Parathyroid adenoma (tissue), 2 donors: ENCODE results near the gene SEMA3F.
A peak's percentile ranks its signal among the peaks of the same experiment; 100 is the strongest.

Experiments used
- H2AFZ ChIP-seq: fragments of 300-600 bp; sonication (generic); one replicate; pipeline ENCODE4 v1.7.0; 2017; ENCODE audit warnings: antibody characterized with exemption, mild to moderate bottlenecking
- H3K27ac ChIP-seq: fragments of 300-600 bp; sonication (generic); one replicate; pipeline ENCODE4 v1.7.0; 2017
- H3K27me3 ChIP-seq: fragments of 300-600 bp; sonication (generic); one replicate; pipeline ENCODE4 v1.7.0; 2017; ENCODE audit warnings: low read length; ENCODE audit not compliant: control insufficient read depth, insufficient read depth
- H3K36me3 ChIP-seq: fragments of 300-600 bp; sonication (generic); one replicate; pipeline ENCODE4 v1.7.0; 2017; ENCODE audit warnings: low read length; ENCODE audit not compliant: control insufficient read depth, insufficient read depth
- H3K4me1 ChIP-seq: fragments of 300-600 bp; sonication (generic); one replicate; pipeline ENCODE4 v1.7.0; 2017; ENCODE audit warnings: control low read depth
- H3K4me2 ChIP-seq: fragments of 300-600 bp; sonication (generic); one replicate; pipeline ENCODE4 v1.7.0; 2017; ENCODE audit warnings: low read length
- H3K4me3 ChIP-seq: fragments of 300-600 bp; sonication (generic); one replicate; pipeline ENCODE4 v1.7.0; 2017; ENCODE audit warnings: low read depth, low read length
- H3K79me2 ChIP-seq: fragments of 300-600 bp; sonication (generic); one replicate; pipeline ENCODE4 v1.7.0; 2017; ENCODE audit warnings: control low read depth
- H3K9ac ChIP-seq: fragments of 300-600 bp; sonication (generic); one replicate; pipeline ENCODE4 v1.7.0; 2017; ENCODE audit warnings: mild to moderate bottlenecking
- H3K9me3 ChIP-seq: fragments of 300-600 bp; sonication (generic); one replicate; pipeline ENCODE4 v1.7.0; 2017; ENCODE audit warnings: low read length; ENCODE audit not compliant: control insufficient read depth
- TF ChIP-seq, protein P1 (sequence below): fragments of 300-600 bp; sonication (generic); IDR thresholded peaks from one replicate; pipeline ENCODE4 v1.7.0; 2017; ENCODE audit warnings: antibody characterized with exemption, mild to moderate bottlenecking
- donor health status: primary hyperparathyroidism.

SEMA3F gene

DNA sequence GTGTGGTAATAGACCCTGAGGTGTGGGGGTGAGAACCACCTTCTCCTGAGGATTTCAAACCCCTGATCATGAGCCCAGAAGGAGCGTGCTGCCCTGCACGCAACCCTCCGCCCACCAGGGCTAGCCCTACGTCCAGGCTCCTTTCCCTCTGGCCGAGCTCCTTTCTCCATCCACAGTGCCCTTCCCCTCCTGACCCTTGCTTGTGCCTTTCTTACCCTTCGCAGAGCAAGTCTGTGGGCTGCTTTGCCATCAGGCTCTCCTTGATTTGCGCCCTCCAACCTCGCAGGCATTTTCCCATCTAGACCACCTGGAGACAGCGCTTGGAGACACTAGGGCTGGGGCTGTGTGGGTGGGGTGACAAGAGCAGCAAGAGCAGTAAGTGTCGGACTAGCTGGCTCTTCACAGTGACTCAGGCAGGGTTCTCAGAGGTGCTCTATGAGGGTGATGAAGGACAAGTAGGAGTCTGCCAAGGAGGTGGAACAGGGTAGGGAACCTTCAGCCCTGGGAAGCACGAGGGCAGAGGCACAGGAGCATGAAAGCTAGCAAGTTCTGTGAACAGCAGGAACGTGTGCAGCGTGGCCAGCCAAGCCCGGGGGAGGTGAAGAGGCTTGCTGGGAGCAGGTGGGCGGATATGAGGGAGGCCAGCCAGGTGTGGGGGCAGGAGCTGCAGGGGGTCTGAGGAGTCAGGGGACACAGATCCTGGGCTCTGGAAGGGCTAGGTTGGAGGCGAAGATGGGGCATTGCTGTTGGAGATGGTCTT is 47.4 kb downstream of the SEMA3F start:
- no peaks in the 10 kb centered on the region for H3K79me2 ChIP-seq
- H3K9ac ChIP-seq, result no peak overlapping the region
- H3K27me3 ChIP-seq, result no peaks in the 10 kb centered on the region
- no peak overlapping the region for H2AFZ ChIP-seq
- H3K4me1 ChIP-seq, result no peaks in the 10 kb centered on the region
- TF ChIP-seq, protein P1, sequence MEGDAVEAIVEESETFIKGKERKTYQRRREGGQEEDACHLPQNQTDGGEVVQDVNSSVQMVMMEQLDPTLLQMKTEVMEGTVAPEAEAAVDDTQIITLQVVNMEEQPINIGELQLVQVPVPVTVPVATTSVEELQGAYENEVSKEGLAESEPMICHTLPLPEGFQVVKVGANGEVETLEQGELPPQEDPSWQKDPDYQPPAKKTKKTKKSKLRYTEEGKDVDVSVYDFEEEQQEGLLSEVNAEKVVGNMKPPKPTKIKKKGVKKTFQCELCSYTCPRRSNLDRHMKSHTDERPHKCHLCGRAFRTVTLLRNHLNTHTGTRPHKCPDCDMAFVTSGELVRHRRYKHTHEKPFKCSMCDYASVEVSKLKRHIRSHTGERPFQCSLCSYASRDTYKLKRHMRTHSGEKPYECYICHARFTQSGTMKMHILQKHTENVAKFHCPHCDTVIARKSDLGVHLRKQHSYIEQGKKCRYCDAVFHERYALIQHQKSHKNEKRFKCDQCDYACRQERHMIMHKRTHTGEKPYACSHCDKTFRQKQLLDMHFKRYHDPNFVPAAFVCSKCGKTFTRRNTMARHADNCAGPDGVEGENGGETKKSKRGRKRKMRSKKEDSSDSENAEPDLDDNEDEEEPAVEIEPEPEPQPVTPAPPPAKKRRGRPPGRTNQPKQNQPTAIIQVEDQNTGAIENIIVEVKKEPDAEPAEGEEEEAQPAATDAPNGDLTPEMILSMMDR, result no peak
- H3K4me3 ChIP-seq, result no peak overlapping the region
- no peaks in the 10 kb centered on the region for H3K36me3 ChIP-seq
- no peak overlapping the region for H3K4me2 ChIP-seq
- H3K27ac ChIP-seq, result no peak overlapping the region
- H3K9me3 ChIP-seq, result no peaks in the 10 kb centered on the region

DNA sequence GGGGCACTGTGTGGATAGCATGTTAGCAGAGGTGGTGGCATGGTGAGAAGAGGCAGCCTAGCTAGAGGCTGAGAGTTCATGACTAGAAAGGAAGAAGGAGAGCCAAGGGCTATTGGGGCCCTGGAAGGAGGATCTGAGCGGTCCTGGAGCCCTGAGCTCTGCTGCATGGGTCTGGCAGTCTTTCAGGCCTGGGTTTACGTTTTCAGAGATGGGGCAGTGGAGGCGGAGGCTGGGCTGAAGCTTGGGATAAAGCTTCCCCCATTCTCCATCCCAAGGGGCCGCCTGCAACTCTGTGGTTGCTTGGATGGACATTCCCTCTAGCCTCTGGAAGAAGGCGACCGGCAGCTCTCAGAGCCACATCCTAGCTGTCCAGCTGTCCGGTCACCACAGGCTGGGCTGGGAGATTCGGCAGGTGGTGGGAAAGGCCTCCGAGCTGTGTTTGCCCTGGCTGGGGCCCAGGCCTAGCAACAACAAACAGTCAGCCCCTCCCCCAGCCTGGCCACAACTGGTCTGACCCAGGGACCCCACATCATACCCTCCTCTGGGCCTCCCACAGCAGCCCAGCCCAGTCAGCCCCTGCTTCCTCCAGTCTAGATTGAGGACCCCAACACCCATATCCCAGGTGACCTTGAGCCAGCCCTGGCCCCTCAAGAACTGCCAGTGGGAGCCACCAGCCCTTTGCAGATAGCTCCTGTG is 48.1 kb downstream of the SEMA3F start:
- H3K4me1 ChIP-seq, result no peaks in the 10 kb centered on the region
- H3K9ac ChIP-seq, result no peak overlapping the region
- H3K27ac ChIP-seq, result no peak overlapping the region
- no peaks in the 10 kb centered on the region for H3K27me3 ChIP-seq
- H3K36me3 ChIP-seq, result no peaks in the 10 kb centered on the region
- H3K9me3 ChIP-seq, result no peaks in the 10 kb centered on the region
- no peaks in the 10 kb centered on the region for H3K79me2 ChIP-seq
- H2AFZ ChIP-seq, result no peak overlapping the region
- H3K4me2 ChIP-seq, result no peak overlapping the region
- H3K4me3 ChIP-seq, result no peak overlapping the region
- TF ChIP-seq, protein P1, result no peak

DNA sequence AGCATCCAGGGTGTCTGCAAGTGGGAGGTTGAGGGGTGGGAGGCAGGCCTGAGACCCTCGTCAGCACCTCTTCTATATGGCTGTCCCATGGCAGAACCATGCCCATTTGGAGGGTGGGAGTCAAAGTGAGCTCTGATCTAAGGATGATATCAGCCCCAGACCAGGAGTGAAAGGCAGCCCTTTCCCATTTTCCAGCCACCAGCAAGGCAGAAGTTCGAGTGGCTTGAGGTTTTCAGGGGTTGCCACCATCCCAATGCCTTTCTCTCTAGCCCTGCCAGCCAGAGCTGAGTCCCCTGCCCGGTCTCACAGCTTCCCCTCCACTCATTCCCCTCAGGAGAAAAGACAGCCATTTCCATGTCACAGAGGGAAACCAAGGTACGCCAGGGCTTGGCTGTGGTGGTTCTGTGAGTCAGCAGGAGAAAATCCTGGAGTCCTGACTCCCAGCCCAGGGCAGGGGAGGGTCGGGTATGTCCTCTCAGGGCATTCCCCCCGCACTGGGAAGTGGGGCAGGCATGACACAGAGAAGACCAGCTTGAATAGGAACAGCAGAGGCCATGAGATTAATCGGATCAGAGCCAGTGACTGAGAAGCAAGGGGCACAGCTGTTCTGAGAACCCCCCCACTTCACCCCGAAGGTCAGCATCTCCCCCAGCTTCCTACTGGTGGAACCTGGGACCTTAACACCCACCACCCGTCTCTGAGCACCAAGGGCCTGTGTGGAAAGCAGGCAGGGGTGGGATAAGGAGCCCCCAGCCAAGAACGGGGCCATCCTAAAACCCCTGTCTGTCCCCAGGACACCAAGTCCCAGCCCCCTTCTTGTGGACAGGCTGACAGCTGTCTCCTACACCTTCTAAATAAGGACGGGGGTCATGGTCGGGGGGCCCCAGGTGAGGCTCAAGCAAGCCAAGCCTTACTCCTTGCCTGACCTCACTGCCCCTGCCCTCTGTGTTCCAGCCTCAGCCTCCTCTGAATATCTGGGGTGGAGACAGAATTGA is 49.0 kb downstream of the SEMA3F start:
- Histone ChIP-seq H3K4me2 (no peak overlapping the region), H3K79me2 (no peaks in the 10 kb centered on the region), H3K9me3 (no peaks in the 10 kb centered on the region), H3K27ac (no peak overlapping the region), H3K36me3 (no peaks in the 10 kb centered on the region), H2AFZ (no peak overlapping the region), H3K9ac (no peak overlapping the region), H3K4me3 (no peak overlapping the region), H3K27me3 (no peaks in the 10 kb centered on the region), H3K4me1 (no peaks in the 10 kb centered on the region)
- TF ChIP-seq, protein P1, result no peak

DNA sequence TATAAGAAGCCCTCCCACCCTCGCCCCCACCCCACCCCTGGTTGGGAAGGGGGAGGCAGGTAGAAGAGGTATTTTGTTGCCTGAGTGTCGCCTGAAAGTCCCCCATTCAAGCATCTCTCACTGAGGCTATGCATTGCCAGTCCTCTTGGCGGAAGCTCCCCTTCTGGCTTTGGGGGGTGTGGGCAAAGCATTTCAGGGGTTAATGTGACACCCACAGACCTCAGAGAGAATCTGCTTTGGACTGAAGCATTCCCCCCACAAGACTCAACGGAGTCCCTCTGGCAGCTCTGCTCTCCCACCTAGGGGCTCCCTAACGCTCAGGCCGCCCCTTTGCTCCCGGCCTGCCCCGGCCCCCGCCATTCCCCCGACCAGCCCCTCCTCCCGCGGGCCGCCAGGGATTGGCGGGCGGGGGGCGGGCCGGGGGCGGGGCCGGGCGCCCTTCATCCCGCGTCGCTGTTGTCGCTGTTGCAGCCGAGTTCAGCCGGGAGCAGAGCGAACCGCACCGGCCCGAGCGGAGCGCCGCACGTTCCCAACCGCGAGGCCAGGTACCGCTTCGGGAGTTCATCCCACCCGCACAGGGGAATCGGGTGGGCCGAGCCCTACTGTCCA is 49.8 kb downstream of the SEMA3F start, which contains the start of gene SLC38A3:
Gene SLC38A3, plus strand, starts transcription at position 468 of the 609 bp plus-strand sequence. CDS start 8,929 bp downstream, outside the sequence.
- H3K4me1 ChIP-seq, result no peaks in the 10 kb centered on the region
- no peaks in the 10 kb centered on the region for H3K79me2 ChIP-seq
- no peaks in the 10 kb centered on the region for H3K9me3 ChIP-seq
- TF ChIP-seq, protein P1, result no peak
- peak within 1 kb of the TSS; percentile 51 for H3K4me3 ChIP-seq
- H3K9ac ChIP-seq, result no peak within 1 kb of the TSS
- H2AFZ ChIP-seq, result peak within 1 kb of the TSS; percentile 94
- peak within 1 kb of the TSS; percentile 72 for H3K4me2 ChIP-seq
- no peak within 1 kb of the TSS for H3K27ac ChIP-seq
- H3K36me3 ChIP-seq, result no peaks in the 10 kb centered on the region
- no peaks in the 10 kb centered on the region for H3K27me3 ChIP-seq
